HG03064 (cell line): Measurements from ENCODE around the gene FRYL.

Experiments
- ATAC-seq: cut with Tn5 transposase; IDR thresholded peaks from one replicate; pipeline ENCODE4 v1.9.1; 2021; ENCODE audit warnings: low read depth; ENCODE audit not compliant: unreplicated experiment

The FRYL gene

GRCh38 chr4:48635310-48635709 lies 144.8 kb downstream of the FRYL start:
- no peak for ATAC-seq

DNA sequence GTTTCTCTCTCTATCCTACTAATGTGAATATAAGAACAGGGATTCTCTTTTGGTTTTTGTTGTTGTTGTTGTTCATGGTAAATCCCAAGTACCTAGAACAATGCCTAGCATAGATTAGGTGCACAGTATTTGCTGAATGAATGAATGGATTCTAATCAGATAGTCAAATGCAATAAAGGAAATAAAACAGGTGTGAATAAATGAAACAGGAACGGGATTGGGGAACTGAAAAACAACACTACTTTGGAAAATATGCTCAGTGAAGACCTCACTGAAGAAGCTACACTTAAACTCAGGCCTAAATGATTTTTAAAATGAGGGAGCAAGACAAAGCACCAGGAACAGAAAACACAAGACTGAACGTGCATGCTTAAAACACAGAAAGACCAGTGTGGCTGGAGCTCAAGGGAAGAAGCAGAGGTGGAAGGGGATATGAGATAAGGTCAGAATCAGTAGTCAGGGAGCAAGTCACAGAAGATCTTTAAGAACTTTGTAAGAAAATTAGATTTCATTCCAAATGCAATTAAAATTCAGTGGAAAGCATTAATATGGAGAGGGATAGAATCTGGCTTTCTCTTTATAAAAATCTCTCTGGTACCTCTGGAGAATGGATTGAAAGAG lies 145.3 kb downstream of the FRYL start:
- ATAC-seq: no peak

GRCh38 chr4:48633657-48634056 lies 146.4 kb downstream of the FRYL start:
- no peak for ATAC-seq

- no peak for ATAC-seq
Observed at GRCh38 chr4:48629458-48629857, 150.6 kb downstream of the FRYL start.

DNA sequence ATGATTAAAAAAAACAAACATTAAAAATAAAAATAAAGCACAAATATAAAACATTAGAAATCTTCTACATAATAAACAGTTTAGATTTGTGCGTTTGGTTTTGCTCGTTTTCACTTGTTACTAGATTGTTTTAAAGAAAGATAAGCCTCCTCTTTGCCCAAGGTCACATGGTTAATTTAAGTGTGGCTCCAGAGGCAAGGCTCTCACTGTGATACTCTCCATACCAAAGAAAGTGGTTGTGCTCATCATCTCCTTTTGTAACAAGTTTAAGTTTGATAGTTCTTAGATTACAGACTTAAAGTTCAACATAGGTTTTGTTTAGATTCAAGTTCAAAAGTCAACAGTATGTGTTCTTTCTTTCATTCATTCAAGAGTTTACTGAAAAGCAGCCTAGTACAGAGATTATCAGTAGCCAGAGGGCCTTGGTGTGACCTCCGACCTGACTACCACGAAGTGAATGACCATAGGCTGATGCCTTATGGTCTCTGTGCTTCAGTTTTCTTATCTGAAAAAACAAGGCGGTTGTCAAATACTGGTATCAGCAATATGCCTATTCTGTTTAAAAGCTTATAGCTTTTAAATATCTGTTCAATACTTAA lies 156.8 kb downstream of the FRYL start:
- no peak for ATAC-seq

GRCh38 chr4:48620831-48621230 lies 159.2 kb downstream of the FRYL start:
- no peak for ATAC-seq

DNA sequence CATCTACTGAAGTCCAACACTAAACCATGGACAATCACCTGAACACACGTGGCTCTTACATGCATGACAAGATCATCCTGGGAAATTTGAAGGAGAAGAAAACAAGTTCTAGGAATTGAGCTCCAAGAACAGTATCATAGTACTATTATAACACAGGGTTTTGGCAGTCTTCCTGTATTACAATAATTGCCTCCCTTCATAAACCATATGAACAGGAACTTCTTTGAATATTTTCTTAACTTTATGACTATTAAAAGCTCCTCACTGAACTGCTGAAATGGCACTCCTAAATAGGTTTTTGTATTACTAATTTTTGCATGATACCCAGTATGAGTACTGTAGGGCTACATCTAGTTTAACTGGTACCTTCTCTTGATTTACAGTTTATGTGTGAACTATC lies 160.0 kb downstream of the FRYL start:
- ATAC-seq: no peak

DNA sequence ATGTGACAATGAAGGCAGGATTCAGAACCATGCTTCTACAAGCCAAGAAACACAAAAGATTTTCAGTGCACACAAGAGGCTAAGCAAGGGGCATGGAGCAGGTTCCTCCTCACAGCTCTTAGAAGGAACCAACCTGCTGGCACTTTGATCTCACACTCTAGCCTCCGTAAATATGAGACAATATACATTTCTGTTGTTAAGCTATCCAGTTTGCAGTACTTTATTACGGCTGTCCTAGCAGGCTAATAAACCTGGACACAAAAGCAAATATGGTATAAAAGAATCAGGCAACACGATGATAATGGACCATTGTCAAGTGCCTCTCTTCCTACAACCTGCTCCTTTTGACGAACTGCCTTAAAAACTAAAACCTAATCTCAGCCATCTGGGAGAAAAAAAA lies 175.6 kb downstream of the FRYL start:
- ATAC-seq: no peak

DNA sequence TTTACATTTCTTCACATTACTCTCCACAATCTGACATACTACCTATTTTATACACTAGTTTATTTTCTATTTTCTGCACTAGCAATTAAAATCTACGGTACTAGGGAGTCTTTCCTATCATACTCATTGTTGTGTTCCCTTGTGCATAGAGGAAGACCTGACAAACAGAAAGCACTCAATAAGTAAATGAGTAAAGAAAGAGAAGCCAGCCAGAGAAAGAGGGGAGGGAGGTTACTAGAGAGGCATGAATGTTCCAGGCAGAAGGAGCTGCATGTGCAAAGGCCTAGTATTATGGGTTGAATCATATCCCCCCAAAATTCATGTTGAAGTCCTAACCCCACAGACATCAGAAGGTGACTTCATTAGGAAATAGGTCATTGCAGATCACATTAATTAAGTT lies 176.0 kb downstream of the FRYL start:
- no peak for ATAC-seq

- ATAC-seq: no peak
Observed at GRCh38 chr4:48603366-48604003, 176.6 kb downstream of the FRYL start.

DNA sequence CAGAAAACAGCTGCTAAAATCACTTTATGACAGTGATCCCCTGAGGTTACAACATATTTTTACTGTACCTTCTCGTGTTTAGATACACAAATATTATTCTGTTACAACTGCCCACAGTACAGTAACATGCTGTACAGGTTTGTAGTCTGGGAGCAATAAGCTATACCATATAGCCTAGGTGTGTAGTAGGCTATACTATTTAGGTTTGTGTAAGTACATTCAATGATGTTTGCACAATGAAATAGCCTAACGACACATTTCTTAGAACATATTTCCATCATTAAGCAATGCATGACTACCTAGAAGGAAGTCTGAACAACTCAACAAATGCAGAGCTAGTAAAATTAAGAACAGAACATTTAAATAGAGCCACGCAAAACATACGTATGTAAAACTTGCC lies 177.3 kb downstream of the FRYL start:
- ATAC-seq: no peak

DNA sequence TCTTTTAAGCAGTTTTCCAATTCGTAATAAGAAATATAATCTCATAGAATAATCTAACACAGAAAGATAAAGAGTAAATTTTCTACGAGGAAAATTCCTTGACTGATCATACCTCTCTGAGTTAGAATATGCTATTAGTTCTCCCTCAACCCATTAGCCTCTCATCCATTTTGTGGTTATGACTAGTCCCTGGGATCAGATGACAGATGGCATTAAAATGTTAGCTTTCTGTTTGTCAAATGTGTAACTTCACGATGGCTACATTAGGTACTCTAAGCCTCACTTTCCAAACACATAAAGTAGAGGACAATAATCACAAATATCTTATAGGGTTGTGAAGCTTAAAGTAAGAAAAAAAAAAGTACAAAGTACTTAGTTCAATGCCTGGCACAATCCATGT lies 177.9 kb downstream of the FRYL start:
- no peak for ATAC-seq

DNA sequence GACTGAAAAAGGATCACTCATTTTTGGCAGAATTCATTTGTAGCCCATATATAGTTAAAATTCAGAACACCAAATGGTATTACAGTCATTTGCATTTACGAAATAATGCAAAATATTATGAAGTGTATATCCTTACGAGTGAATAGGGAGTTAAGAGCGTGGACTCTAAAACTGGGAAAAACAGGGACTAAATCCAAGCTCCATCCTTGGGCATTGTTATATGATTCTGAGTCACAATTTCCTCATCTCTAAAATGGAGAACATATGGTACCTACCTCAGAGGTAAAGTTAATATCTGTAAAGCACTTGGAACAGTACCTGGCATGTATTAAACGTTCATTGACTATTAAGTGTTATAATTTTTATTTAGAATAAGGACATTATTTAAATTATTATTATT lies 183.7 kb downstream of the FRYL start:
- no peak for ATAC-seq

- no peak for ATAC-seq
Observed at GRCh38 chr4:48594180-48594579, 185.9 kb downstream of the FRYL start.

DNA sequence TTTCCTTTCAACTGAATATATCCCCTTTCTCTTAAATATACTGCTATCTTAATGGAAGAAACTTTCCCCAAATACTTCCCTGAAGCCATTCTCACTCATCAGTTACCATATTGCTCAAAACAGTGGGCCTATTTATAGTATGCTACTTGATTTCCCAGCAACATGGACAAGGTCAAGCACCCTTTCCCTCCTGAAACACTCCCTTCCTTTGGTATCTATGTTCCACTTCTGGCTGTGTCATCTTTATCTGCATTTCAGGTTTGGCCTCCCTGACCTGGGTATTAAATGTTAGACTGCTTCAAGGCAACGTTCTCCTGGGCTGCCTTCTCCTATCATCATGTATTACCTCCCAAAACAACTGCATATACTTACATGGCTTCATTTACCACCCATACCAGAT lies 188.7 kb downstream of the FRYL start:
- no peak for ATAC-seq

DNA sequence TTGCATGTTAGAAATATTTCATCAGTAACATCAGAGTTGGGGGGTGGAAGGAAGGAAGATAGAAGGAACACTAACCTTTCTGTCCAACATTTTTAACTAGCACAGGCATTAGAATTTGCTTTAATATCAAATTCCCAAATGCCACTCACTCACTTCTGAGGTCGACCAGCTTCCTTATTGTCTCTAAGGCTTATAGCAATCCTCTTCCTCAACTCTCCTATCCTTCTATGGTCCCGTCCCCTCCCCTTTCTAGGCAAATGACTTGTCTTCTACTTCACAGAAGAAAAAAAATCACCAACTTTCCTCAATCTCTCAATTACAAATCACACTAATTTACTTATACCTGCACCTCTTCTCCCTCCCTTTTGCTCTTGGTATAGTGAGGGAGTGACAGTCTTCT lies 189.2 kb downstream of the FRYL start:
- no peak for ATAC-seq

DNA sequence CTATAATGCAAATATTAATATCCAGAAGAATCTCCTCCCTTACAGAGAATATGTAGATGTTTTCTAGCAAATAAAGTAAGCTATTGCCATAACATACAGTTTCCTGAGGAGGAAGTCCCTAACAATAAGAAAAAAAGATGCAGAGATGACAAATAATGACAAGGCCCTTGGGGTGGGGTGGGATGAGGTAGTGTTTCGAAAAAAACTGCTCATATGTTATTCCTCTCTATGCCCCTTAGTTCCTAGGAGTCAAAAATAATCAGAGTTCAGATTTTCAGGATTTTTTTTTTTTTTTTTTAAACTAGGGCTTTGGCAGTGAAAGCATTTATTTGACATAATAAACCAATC lies 191.0 kb downstream of the FRYL start:
- no peak for ATAC-seq

GRCh38 chr4:48588230-48589097 lies 191.6 kb downstream of the FRYL start:
- ATAC-seq: no peak

DNA sequence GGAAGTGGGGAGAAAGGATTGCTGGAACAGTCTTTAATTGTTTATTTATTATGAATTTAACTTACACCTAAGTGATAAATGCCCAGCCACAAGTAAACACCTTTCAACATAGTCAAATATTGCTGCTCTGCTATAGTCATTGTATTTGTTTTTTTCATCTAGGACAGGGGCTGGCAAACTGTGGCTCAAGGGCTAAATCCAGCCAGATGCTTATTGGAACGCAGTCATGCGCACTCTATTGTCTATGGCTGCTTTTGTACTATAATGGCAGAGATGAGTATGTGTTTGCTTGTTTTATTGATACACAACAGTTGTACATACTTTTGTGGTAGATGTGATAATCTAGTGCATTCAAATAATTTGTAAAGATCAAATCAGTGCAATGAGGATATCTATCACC lies 194.7 kb downstream of the FRYL start:
- ATAC-seq: no peak

DNA sequence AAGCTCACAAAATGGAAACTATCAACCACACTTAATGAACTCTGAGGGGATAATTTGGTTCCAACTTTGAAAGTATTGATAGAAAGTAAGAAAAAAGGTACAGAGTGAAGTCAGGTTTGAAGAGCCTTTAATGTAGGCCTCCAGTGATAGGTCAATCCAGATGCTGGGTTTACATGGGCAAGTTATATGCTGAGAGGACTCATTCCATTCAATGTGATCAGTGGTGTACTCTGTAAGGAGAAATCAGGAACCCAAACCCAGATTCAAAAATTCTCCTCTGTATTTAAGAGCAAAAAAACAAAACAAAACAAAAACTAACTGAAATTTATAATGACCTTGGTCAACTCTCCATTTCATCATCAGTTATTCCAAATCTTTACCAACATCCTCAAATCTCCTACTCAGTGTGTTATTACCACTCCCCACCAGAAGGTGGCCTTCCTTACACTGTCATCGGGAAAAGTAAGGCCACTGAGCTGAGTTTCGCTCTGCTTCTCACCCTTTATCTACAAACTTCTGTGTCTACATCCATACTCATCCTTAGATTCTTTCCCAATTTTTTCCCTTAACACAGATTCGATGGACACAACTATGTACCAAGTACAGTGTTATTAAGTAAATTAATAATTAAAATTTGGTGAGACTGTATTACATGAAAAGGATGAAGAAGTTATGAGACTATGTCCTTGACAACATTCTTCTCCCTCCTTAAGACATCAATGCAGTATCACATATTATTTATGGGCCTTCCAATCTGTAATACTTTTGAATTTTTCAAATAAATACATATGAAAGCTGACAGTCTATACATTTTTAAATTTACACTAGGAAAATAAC lies 201.7 kb downstream of the FRYL start:
- peak; percentile 80 for ATAC-seq

GRCh38 chr4:48575964-48576363 lies 204.1 kb downstream of the FRYL start:
- ATAC-seq: no peak
